NB4 (cell line): ENCODE data around the gene ME3.

ENCODE experiments used
- MAX ChIP-seq: IDR thresholded peaks from 2 replicates; pipeline ENCODE4 v1.6.1; 2011; ENCODE audit warnings: low read depth, low read length
- POLR2A ChIP-seq: IDR thresholded peaks from 2 replicates; pipeline ENCODE4 v1.6.1; 2011; ENCODE audit warnings: mild to moderate bottlenecking; ENCODE audit not compliant: insufficient read length; ENCODE audit errors: extremely low read depth
- TF ChIP-seq, protein P1 (sequence below): IDR thresholded peaks from one replicate; pipeline ENCODE4 v1.5.1; 2012; ENCODE audit warnings: low read depth, low read length

GRCh38 chr11:86518211-86518610 lies 154.2 kb downstream of the ME3 start:
- TF ChIP-seq POLR2A, result no peak
- TF ChIP-seq, protein P1, sequence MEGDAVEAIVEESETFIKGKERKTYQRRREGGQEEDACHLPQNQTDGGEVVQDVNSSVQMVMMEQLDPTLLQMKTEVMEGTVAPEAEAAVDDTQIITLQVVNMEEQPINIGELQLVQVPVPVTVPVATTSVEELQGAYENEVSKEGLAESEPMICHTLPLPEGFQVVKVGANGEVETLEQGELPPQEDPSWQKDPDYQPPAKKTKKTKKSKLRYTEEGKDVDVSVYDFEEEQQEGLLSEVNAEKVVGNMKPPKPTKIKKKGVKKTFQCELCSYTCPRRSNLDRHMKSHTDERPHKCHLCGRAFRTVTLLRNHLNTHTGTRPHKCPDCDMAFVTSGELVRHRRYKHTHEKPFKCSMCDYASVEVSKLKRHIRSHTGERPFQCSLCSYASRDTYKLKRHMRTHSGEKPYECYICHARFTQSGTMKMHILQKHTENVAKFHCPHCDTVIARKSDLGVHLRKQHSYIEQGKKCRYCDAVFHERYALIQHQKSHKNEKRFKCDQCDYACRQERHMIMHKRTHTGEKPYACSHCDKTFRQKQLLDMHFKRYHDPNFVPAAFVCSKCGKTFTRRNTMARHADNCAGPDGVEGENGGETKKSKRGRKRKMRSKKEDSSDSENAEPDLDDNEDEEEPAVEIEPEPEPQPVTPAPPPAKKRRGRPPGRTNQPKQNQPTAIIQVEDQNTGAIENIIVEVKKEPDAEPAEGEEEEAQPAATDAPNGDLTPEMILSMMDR, result no peak
- TF ChIP-seq MAX, result no peak
